SH-SY5Y (cell line): Measurements from ENCODE around the gene CELF1.

Experiments used
- GATA2 ChIP-seq: IDR thresholded peaks from 2 replicates; pipeline ENCODE4 v1.6.1; 2011; ENCODE audit warnings: mild to moderate bottlenecking, low read depth, low read length
- GATA3 ChIP-seq: IDR thresholded peaks from 2 replicates; pipeline ENCODE4 v1.6.1; 2011; ENCODE audit warnings: low read depth, mild to moderate bottlenecking, low read length, moderate library complexity

- no peak for TF ChIP-seq GATA2
- TF ChIP-seq GATA3 = no peak
Measured at GRCh38 chr11:47447906-47448305, 105.0 kb downstream of the CELF1 start.
